Right renal pelvis (tissue), 4 donors: ENCODE results near the gene HSPA6. TPM values are rescaled to one million over a fixed set of nuclear protein-coding genes. Genes with fewer than 3 reads are reported as not detected.
A peak's percentile ranks its signal among the peaks of the same experiment; 100 is the strongest.
"Not testable (repeated sequence)": the region's sequence is repeated elsewhere in the genome, so short reads cannot be mapped to it uniquely, and the experiment has no call there.

Source experiments
- DNase-seq, 4 donors: peaks; one replicate each; pipeline ENCODE4 v3.0.0-alpha.2; 2013; ENCODE audit warnings: low read depth in 4 of 4, low spot score in 3 of 4, missing footprints in 1 of 4
- polyA plus RNA-seq, 4 donors: library from polyadenylated mRNA; unstranded; fragments of 120-200 nt; gene quantifications; one replicate each; pipeline ENCODE4 v1.2.1, GENCODE V29; 2013; ENCODE audit not compliant: insufficient read length in 4 of 4

HSPA6 gene
- polyA plus RNA-seq, 4 donors: 0.34 to 0.49 (median 0.44) TPM

DNA sequence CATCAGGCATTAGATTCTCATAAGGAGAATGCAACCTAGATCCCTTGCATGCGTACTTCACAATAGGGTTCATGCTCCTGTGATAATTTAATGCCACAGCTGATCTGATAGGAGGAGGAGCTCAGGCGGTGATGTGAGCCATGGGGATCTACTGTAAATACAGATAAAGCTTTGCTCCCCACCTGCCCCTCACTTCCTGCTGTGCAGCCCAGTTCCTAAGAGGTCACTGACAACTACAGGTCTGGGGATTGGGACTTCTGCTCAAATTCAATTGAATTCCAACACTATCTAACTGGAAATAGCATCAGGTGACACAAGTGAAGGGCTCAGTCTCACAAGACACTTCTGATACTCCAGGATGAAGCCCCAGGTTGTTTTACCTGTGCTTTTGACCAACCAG is 32.6 kb downstream of the HSPA6 start:
- DNase-seq: not testable (repeated sequence)

DNA sequence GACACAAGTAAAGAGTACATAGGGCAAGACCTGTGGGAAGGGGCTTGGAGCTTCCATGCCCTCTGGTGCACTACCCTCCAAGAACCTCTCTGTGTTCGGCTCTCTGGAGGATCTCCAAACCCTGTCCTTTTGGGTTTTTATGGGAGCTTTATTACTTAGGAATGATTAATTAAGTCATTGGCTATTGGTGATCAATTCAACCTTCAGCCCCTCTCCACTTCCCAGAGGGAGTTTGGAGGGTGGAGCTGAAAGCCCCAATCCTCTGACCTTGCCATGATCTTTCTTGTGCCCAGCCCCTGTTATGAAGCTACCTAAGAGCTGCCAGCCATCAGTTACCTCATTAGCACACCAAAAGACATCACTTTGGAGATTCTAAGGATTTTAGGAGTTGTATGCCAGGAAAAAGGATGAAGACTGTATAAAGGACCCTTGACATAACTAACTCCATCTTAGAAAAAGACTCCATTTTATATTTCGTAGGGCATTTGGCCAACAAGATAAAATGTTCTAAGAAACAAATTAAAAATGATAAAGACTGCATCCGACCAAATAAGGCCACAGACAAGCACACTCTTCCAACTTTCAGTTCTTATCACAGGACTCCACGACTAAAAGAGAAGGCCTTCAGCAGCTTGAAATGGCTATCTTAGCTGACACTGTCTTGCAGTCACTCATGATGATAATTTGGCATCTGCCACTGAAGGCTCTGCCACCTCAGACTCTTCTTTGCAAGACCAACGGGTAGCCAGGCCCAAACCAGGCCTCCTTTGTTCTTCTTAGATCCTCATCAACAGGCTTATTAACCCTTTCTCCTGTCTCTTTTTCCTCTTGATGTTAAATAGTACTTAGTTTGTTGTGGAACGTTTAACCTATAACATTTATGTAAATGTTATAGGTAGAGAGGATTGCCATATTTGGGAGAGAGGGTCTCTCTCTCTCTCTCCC is 33.4 kb downstream of the HSPA6 start:
- not testable (repeated sequence) for DNase-seq

DNA sequence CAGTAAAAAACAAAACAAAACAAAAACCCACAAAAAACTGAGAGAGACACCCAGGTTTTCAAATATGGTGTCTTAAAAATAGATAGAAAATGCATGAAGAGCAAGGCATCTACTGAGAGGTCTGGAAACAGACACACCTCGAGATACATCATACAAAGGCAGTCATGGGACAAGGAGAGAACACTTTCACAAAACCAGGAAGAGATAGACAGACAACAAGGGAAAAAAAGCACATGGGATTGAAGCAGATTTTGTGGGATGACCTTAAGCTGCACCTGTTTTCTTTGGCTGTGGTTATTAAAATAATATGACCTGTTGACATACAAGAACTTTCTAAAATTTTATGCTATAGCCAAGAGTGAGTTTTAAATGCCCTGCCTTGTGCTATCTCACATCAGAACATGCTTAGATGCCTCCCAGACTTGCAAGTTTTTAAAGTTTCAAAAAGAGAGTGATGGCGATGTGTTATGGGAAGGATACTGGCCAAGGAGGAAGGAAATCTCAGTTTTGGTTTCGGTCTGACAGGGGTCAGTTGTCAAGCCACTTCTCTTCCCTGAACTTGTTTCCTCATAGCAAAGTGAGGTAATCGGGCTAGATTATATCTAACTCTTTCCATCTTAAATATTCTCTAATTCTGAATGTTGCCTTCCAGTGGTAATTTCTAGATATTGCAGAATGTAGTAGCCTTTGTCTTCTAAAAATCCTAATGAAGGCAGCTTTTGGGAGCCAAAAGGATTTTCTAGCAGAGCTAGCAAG is 36.8 kb downstream of the HSPA6 start:
- peak in 1 of 4 donors; percentile 10 for DNase-seq

DNA sequence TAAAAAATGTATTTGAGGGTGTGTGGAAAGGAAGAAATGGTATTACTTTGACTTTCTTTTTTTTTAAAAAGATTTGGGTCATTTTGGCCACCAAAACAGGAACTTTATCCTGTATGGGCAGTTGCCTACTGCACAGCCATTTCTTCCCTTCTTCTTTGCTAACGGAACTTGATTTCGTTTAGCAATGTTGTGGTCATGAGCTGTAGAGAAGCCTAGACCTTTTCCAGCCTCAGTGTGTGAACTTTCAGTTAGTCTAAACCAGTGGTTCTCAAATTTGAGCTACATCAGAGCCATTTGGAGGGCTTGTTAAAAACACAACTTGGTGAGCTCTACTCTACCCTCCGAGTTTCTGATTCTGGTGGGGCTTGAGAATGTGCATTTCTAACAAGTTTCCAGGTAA is 38.1 kb downstream of the HSPA6 start:
- not testable (repeated sequence) for DNase-seq

DNA sequence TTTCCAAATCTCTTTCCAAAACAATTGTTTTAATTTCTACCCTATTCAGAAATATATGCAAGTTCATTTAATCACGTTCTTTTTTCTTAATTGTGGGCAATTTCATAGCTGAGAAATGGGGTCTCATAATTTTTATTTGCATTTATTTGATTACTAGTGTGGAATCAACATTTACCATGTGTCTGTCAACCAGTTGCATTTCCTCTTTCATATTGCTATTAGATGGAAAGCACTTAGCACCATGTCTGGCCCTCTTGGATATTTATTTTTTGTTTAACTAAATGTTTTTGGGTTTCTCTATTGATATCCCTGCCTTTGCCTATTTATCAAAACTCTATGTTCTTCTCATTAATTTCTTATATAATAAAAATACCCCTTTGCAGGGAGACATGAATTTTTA is 39.2 kb downstream of the HSPA6 start:
- DNase-seq: not testable (repeated sequence)

DNA sequence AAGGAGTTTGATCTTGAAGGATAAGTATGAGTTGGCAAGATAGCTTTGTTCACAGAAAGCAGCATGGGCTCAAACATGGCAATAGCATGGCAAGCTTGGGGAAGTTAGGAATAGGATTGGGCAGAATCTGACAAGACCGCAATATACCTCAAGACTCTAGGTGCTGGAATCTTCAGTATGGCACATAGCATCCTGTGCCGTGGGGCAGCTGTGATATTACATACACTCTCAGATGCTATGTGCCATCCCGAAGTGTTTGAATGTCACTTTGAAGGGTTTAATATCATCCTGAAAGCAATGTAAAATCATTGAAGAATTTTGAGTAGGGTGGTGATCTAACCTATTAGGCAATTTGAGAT is 42.2 kb downstream of the HSPA6 start:
- DNase-seq: not testable (repeated sequence)

DNA sequence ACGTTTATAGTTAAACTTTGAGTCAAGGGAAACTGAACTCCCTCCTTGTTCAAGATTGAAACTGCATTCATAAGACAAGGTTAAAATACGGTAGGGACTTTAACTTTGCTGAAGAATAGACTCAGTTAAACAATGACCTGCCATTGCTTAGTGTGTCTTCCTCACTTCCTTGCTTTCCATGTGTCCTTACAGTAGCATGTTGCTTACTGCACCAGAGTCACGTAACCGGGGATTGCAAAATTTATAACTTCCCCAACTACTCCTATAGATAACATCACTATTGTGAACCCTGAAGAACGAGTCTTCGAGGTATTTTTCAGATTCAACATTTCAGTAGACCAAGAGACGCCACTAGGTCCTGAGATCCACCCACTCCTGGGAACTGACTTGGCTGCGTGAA is 47.4 kb downstream of the HSPA6 start:
- DNase-seq: not testable (repeated sequence)

Other genes starting within 250 kb of the HSPA6 start
- 10 to 100 TPM in 1 of 4 donors, 1 to 10 TPM in 3; 4.2 to 12.5 (median 4.6) TPM for gene MPZ, start 214.6 kb upstream of the HSPA6 start, polyA plus RNA-seq
- 100 to 1,000 TPM; 265 to 291 (median 279) TPM for gene SDHC, start 210.2 kb upstream of the HSPA6 start, polyA plus RNA-seq
- gene CFAP126, start 156.7 kb upstream of the HSPA6 start, polyA plus RNA-seq: 10 to 100 TPM; 11.8 to 16.8 (median 13.9) TPM
- 1 to 10 TPM; 5.0 to 8.3 (median 5.3) TPM for gene FCGR2A, start 19.1 kb upstream of the HSPA6 start, polyA plus RNA-seq
- 1 to 10 TPM; 1.2 to 2.4 (median 1.5) TPM for gene FCGR3A, start 25.3 kb downstream of the HSPA6 start, polyA plus RNA-seq
- gene FCGR3B, start 106.6 kb downstream of the HSPA6 start, polyA plus RNA-seq: under 1 TPM in 3 of 4 donors, not detected in 1; 0.21 to 0.97 (median 0.39) TPM
- 1 to 10 TPM in 2 of 4 donors, under 1 TPM in 2; 0.53 to 1.7 (median 0.89) TPM for gene FCGR2B, start 138.6 kb downstream of the HSPA6 start, polyA plus RNA-seq
- under 1 TPM in 3 of 4 donors, not detected in 1; 0.11 to 0.34 (median 0.12) TPM for gene FCRLA, start 182.7 kb downstream of the HSPA6 start, polyA plus RNA-seq
- 1 to 10 TPM; 3.6 to 6.8 (median 5.0) TPM for gene FCRLB, start 197.0 kb downstream of the HSPA6 start, polyA plus RNA-seq
- 10 to 100 TPM; 31.1 to 41.5 (median 37.5) TPM for gene DUSP12, start 225.2 kb downstream of the HSPA6 start, polyA plus RNA-seq
- 10 to 100 TPM; 31.7 to 35.8 (median 34.8) TPM for gene ATF6, start 241.8 kb downstream of the HSPA6 start, polyA plus RNA-seq